ENCODE data around the gene OR9Q2. TPM values are rescaled to one million over a fixed set of nuclear protein-coding genes. Genes with fewer than 3 reads are reported as not detected.
"Not testable (repeated sequence)": the region's sequence is repeated elsewhere in the genome, so short reads cannot be mapped to it uniquely, and the experiment has no call there.

Gene OR9Q2
- total RNA-seq, 1 experiment from 2014 or later = not detected

- not testable (repeated sequence) for H3K36me3 ChIP-seq; H3K27me3 ChIP-seq; H3K27ac ChIP-seq; H3K4me1 ChIP-seq; DNase-seq; H3K4me3 ChIP-seq; H3K9me3 ChIP-seq (replicated peaks)
Measured at GRCh38 chr11:58212420-58212819, 23.6 kb downstream of the OR9Q2 start, which contains the start of gene OR1S1. Gene OR1S1, plus strand, starts transcription at chr11:58212720.

DNA sequence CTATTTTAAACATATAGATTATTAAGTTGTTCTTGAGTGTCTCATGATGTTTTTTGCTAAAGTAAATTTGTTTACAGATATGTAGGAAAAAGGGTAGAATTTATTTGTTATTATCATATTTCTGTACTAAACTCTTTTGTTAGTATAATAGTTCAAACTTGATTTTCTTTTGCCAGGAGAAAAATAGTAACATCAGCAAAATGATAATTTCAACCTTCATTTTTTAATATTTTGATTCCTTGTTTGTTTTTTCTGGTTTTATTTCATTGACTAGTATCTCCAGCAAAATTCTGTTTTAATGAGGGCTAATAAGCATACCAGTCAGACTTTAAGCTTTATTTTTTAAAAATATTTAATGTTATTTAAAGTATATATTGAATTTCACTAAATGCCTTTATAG, 27.6 kb downstream of the OR9Q2 start:
- H3K36me3 ChIP-seq = no peaks in the 10 kb centered on the region
- H3K27me3 ChIP-seq = no peaks in the 10 kb centered on the region

DNA sequence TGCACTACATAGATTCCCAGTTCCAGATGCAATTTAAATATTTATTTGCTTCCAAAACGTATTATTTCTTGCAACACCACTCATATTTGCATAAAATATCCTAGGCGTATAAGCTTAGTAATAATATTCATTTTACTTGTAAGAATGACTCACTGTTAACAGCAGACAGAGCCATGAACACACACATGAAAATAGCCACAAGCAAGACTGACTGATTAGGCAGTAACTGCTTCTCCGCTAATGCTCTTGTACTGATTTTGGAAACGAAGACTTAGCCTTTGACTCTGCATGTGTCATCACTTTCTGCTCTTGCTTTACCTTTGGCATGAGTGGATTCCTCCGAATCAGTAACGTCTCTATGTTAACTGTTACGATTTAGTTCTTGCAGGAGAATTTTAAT, 33.9 kb downstream of the OR9Q2 start:
- Histone ChIP-seq H3K4me1 (no peaks in the 10 kb centered on the region), H3K4me3 (no peak overlapping the region), H3K9me3 (replicated peaks) (no peaks in the 10 kb centered on the region), H3K27me3 (no peaks in the 10 kb centered on the region), H3K27ac (no peak overlapping the region), H3K36me3 (no peaks in the 10 kb centered on the region)
- no peak for DNase-seq

More for the DNA sequence above, 27.6 kb downstream of the OR9Q2 start:
- no peak for DNase-seq
- no peaks in the 10 kb centered on the region for H3K9me3 ChIP-seq (replicated peaks)
- H3K4me3 ChIP-seq = no peak overlapping the region
- H3K27ac ChIP-seq = no peak overlapping the region
- no peaks in the 10 kb centered on the region for H3K4me1 ChIP-seq

GRCh38 chr11:58227956-58228615, 39.2 kb downstream of the OR9Q2 start:
- no peaks in the 10 kb centered on the region for H3K36me3 ChIP-seq
- H3K27me3 ChIP-seq = no peaks in the 10 kb centered on the region
- H3K4me1 ChIP-seq = no peaks in the 10 kb centered on the region
- no peak for DNase-seq
- no peak overlapping the region for H3K27ac ChIP-seq
- H3K4me3 ChIP-seq = no peak overlapping the region
- no peaks in the 10 kb centered on the region for H3K9me3 ChIP-seq (replicated peaks)

Other genes with a start within 250 kb of the OR9Q2 start
- gene OR9Q1, start 165.2 kb upstream of the OR9Q2 start, total RNA-seq (2014; rRNA removed; shearing (Covaris generic)) = not detected in 2 replicates
- not detected in 2 replicates for gene OR6Q1, start 158.1 kb upstream of the OR9Q2 start, total RNA-seq (2014; rRNA removed; shearing (Covaris generic))
- not detected in 2 replicates for gene OR9I1, start 63.5 kb upstream of the OR9Q2 start, total RNA-seq (2014; rRNA removed; shearing (Covaris generic))
- gene OR1S2, start 15.1 kb downstream of the OR9Q2 start, total RNA-seq (2014; rRNA removed; shearing (Covaris generic)) = not detected in 2 replicates
- gene OR1S1, start 23.6 kb downstream of the OR9Q2 start, total RNA-seq (2014; rRNA removed; shearing (Covaris generic)) = not detected in 2 replicates
- not detected in 2 replicates for gene OR10Q1, start 39.8 kb downstream of the OR9Q2 start, total RNA-seq (2014; rRNA removed; shearing (Covaris generic))
- not detected in 2 replicates for gene OR10W1, start 79.2 kb downstream of the OR9Q2 start, total RNA-seq (2014; rRNA removed; shearing (Covaris generic))
- gene OR5B17, start 170.0 kb downstream of the OR9Q2 start, total RNA-seq (2014; rRNA removed; shearing (Covaris generic)) = not detected in 2 replicates
- gene OR5B3, start 217.8 kb downstream of the OR9Q2 start, total RNA-seq (2014; rRNA removed; shearing (Covaris generic)) = not detected in 2 replicates
- not detected in 2 replicates for gene OR5B2, start 239.1 kb downstream of the OR9Q2 start, total RNA-seq (2014; rRNA removed; shearing (Covaris generic))